ENCODE data around the gene SLC35E1. TPM values are rescaled to one million over a fixed set of nuclear protein-coding genes. Genes with fewer than 3 reads are reported as not detected.
"Not testable (repeated sequence)": the region's sequence is repeated elsewhere in the genome, so short reads cannot be mapped to it uniquely, and the experiment has no call there.

The SLC35E1 gene
- total RNA-seq, 1 experiment from 2014 or later: 52.6 TPM

DNA sequence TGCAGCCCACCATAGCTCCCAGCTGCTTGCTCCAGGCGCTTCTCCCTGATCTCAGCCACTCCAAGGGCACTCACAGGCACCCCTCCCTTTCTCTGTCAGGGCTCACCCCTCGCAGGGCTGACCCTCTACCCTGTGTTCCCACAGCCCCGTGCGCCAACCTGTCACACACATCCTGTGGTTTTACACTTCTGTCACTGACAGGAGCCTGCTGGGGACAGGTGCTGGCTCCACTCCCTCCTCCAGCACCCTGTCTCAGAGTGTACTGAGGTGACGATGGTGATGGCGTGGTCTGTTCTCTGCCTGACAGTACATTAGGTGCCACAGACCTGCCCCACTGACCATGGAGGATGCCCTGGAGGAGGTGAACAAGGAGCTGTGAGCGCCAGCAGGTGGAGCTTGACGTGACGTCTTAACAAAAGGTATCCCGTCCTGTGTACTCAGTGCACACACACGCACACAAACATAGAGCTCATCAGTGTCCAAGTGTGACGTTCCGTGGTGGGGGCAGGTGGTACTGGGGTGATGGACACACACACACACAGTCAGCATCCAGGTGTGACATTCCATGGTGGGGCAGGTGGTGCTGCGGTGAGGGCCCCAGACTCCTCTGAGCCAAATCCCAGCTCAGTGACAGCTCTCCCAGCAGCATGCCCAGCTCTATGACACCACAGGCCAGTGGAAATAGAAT is 55.1 kb downstream of the SLC35E1 start:
- H3K27me3 ChIP-seq (ENCODE audit: low read length): no peaks in the 10 kb centered on the region
- H3F3A ChIP-seq (ENCODE audit: low read length, unreplicated experiment): peaks cover 4% of the 10 kb centered on the region
- no peaks in the 10 kb centered on the region for H3K9me2 ChIP-seq (replicated peaks; ENCODE audit: low read length)
- no peak overlapping the region for H3K4me3 ChIP-seq (ENCODE audit: low read length)
- no peak overlapping the region for H3K27ac ChIP-seq (ENCODE audit: low read length)
- BruUV-seq (replicated peaks): no TSS peak
- H3K4me1 ChIP-seq (ENCODE audit: insufficient read depth, low read length): no peaks in the 10 kb centered on the region
- ChIA-PET CTCF (no interaction called here), POLR2A (ENCODE audit: unreplicated experiment) (no interaction called here)
- no peak overlapping the region for H2AFZ ChIP-seq (ENCODE audit: low read length)
- peaks cover 39% of the 10 kb centered on the region for H3K36me3 ChIP-seq (ENCODE audit: low read depth, low read length)
- intact Hi-C loops (cut with micrococcal nuclease): no loop called here
- DNase-seq (no peak), ATAC-seq (peak; percentile 23)
- no peaks in the 10 kb centered on the region for H3K9me3 ChIP-seq (ENCODE audit: low read length)
- H3K9ac ChIP-seq (ENCODE audit: low read length): no peak overlapping the region
- peaks cover 8% of the 10 kb centered on the region; the same call in 1 of the 2 replicates for H4K20me1 ChIP-seq (ENCODE audit: low read length)
- H3K79me2 ChIP-seq (ENCODE audit: low read length): no peaks in the 10 kb centered on the region
- TF ChIP-seq EZH2phosphoT487 (IDR thresholded peaks at IDR 0.05; ENCODE audit: borderline replicate concordance, low read length) (no peak), EZH2 (IDR thresholded peaks at IDR 0.05; ENCODE audit: low read length, unreplicated experiment) (no peak)
- TF ChIP-seq, protein P1, sequence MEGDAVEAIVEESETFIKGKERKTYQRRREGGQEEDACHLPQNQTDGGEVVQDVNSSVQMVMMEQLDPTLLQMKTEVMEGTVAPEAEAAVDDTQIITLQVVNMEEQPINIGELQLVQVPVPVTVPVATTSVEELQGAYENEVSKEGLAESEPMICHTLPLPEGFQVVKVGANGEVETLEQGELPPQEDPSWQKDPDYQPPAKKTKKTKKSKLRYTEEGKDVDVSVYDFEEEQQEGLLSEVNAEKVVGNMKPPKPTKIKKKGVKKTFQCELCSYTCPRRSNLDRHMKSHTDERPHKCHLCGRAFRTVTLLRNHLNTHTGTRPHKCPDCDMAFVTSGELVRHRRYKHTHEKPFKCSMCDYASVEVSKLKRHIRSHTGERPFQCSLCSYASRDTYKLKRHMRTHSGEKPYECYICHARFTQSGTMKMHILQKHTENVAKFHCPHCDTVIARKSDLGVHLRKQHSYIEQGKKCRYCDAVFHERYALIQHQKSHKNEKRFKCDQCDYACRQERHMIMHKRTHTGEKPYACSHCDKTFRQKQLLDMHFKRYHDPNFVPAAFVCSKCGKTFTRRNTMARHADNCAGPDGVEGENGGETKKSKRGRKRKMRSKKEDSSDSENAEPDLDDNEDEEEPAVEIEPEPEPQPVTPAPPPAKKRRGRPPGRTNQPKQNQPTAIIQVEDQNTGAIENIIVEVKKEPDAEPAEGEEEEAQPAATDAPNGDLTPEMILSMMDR (conservative IDR thresholded peaks at IDR 0.05; ENCODE audit: low read depth, low read length): no peak
- no peak overlapping the region for H3K4me2 ChIP-seq (ENCODE audit: low read length)

DNA sequence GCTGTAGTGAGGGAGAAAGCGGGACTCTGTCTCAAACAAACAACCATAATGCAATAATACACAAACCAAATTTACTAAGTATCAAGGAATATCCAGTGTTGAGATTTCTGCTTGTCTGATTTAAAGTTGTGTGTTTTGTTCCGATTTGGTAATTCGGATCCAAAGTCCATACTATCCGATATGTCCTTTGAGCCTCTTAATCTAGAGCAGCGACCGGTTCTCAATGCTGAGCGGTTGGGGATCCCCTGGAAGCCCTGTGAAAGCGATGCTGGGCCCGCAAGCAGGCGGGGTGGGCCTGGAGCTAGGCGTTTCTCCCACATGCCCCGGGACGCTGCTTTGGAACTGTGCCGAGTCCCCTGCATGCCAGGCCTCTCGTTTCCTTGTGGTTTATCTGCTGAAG is 55.8 kb downstream of the SLC35E1 start:
- TF ChIP-seq EZH2 (IDR thresholded peaks at IDR 0.05; ENCODE audit: low read length, unreplicated experiment) (no peak), EZH2phosphoT487 (IDR thresholded peaks at IDR 0.05; ENCODE audit: borderline replicate concordance, low read length) (no peak)
- TF ChIP-seq, protein P1 (conservative IDR thresholded peaks at IDR 0.05; ENCODE audit: low read depth, low read length): no peak
- Histone ChIP-seq H3K4me3 (ENCODE audit: low read length) (no peak overlapping the region), H3K79me2 (ENCODE audit: low read length) (no peaks in the 10 kb centered on the region), H3K9me2 (replicated peaks; ENCODE audit: low read length) (no peaks in the 10 kb centered on the region), H3K9me3 (ENCODE audit: low read length) (no peaks in the 10 kb centered on the region), H3K4me1 (ENCODE audit: insufficient read depth, low read length) (no peaks in the 10 kb centered on the region), H3K4me2 (ENCODE audit: low read length) (no peak overlapping the region), H3F3A (ENCODE audit: low read length, unreplicated experiment) (peaks cover 4% of the 10 kb centered on the region), H2AFZ (ENCODE audit: low read length) (no peak overlapping the region), H4K20me1 (ENCODE audit: low read length) (peaks cover 8% of the 10 kb centered on the region; the same call in 1 of the 2 replicates), H3K9ac (ENCODE audit: low read length) (no peak overlapping the region), H3K27ac (ENCODE audit: low read length) (no peak overlapping the region), H3K36me3 (ENCODE audit: low read depth, low read length) (peaks cover 36% of the 10 kb centered on the region), H3K27me3 (ENCODE audit: low read length) (no peaks in the 10 kb centered on the region)
- ChIA-PET CTCF (no interaction called here), POLR2A (ENCODE audit: unreplicated experiment) (no interaction called here)
- intact Hi-C loops (cut with micrococcal nuclease): no loop called here
- BruUV-seq (replicated peaks): no TSS peak
- DNase-seq (no peak), ATAC-seq (no peak)

DNA sequence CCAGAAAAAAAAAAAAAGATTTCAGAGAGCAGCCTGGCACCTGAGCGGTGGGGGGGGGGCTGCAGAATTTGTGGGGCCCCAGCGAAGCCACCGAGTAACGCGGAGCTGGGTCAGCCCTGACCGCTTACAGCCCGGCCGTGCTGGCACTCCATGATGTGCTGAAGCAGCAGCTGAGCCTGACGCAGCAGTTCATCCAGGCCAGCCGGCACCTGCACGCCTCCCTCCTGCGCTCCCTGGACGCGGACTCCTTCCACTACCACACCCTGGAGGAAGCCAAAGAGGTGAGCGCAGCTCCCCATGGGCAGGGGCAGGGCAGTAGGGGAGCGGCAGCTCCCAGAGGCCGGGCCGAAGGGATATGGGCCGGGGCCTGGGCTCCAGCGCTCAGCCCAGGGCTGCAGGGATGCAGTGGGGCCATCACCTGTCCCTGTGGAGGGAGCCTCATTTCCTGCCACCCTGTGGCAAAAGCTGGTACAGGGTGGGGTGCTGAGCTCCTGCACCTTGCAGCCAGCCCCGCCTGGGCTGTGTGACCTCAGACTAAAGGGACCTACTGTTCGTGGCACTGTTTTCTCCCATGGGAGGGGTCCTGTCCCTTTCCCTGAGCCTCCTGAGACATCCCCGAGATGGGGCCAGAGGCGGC is 57.7 kb downstream of the SLC35E1 start:
- Histone ChIP-seq H3K9ac (ENCODE audit: low read length) (no peak overlapping the region), H4K20me1 (ENCODE audit: low read length) (peaks cover 8% of the 10 kb centered on the region; the same call in 1 of the 2 replicates), H3K4me3 (ENCODE audit: low read length) (no peak overlapping the region), H3K27me3 (ENCODE audit: low read length) (no peaks in the 10 kb centered on the region), H3K79me2 (ENCODE audit: low read length) (no peaks in the 10 kb centered on the region), H3F3A (ENCODE audit: low read length, unreplicated experiment) (peaks cover 4% of the 10 kb centered on the region), H3K4me1 (ENCODE audit: insufficient read depth, low read length) (no peaks in the 10 kb centered on the region), H3K27ac (ENCODE audit: low read length) (no peak overlapping the region), H3K36me3 (ENCODE audit: low read depth, low read length) (peaks cover 20% of the 10 kb centered on the region), H3K4me2 (ENCODE audit: low read length) (no peak overlapping the region), H3K9me2 (replicated peaks; ENCODE audit: low read length) (no peaks in the 10 kb centered on the region), H3K9me3 (ENCODE audit: low read length) (no peaks in the 10 kb centered on the region), H2AFZ (ENCODE audit: low read length) (no peak overlapping the region)
- DNase-seq (no peak), ATAC-seq (peak; percentile 54)
- CTCF ChIA-PET: interaction anchor here (0.6 kb wide), 1 partner anchor 98 kb away, joined by 3 read pairs; no protein-coding TSS in a partner anchor
- no TSS peak for BruUV-seq (replicated peaks)
- POLR2A ChIA-PET (ENCODE audit: unreplicated experiment): no interaction called here
- intact Hi-C loops (cut with micrococcal nuclease): no loop called here
- TF ChIP-seq EZH2phosphoT487 (IDR thresholded peaks at IDR 0.05; ENCODE audit: borderline replicate concordance, low read length): no peak
- TF ChIP-seq, protein P1 (conservative IDR thresholded peaks at IDR 0.05; ENCODE audit: low read depth, low read length): peak; percentile 26
- TF ChIP-seq EZH2 (IDR thresholded peaks at IDR 0.05; ENCODE audit: low read length, unreplicated experiment): no peak

DNA sequence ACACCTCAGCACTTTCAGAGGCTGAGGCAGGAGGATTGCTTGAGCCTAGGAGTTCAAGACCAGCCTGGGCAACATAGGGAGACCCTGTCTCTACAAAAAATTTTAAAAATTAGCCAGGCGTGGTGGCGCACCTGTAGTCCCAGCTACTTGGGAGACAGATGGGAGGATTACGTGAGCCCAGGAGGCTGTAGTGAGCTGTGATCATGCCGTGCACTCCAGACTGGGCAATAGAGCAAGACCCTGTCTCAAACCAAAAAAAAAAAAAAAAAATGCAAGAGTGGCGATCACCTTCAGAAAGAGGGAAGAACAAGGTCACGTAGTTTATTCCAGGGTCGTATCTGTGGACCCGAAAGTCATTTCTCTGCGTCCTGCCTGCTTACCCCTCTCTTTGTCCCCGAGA is 59.6 kb downstream of the SLC35E1 start:
- H3K9ac ChIP-seq (ENCODE audit: low read length); H3K36me3 ChIP-seq (ENCODE audit: low read depth, low read length); H3K4me2 ChIP-seq (ENCODE audit: low read length); BruUV-seq (replicated peaks); H3K9me3 ChIP-seq (ENCODE audit: low read length); H3K27ac ChIP-seq (ENCODE audit: low read length); H3K79me2 ChIP-seq (ENCODE audit: low read length); H2AFZ ChIP-seq (ENCODE audit: low read length); ATAC-seq; DNase-seq; CTCF ChIA-PET; POLR2A ChIA-PET (ENCODE audit: unreplicated experiment); intact Hi-C loops (cut with micrococcal nuclease); H3K4me1 ChIP-seq (ENCODE audit: insufficient read depth, low read length); H3K4me3 ChIP-seq (ENCODE audit: low read length); H3K27me3 ChIP-seq (ENCODE audit: low read length); H3F3A ChIP-seq (ENCODE audit: low read length, unreplicated experiment); H4K20me1 ChIP-seq (ENCODE audit: low read length); H3K9me2 ChIP-seq (replicated peaks; ENCODE audit: low read length): not testable (repeated sequence)

All from PC-3 (cell line).